ENCODE results near the gene BUB1B.
A peak's percentile ranks its signal among the peaks of the same experiment; 100 is the strongest.
"Not testable (repeated sequence)": the region's sequence is repeated elsewhere in the genome, so short reads cannot be mapped to it uniquely, and the experiment has no call there.

The BUB1B gene

GRCh38 chr15:40137303-40138200 lies 23.3 kb upstream of the BUB1B start:
- no peak for DNase-seq (ENCODE audit: low spot score)

- DNase-seq (ENCODE audit: low spot score), result not testable (repeated sequence)
These were observed 22.7 kb upstream of the BUB1B start for GRCh38 chr15:40138201-40138570.

DNA sequence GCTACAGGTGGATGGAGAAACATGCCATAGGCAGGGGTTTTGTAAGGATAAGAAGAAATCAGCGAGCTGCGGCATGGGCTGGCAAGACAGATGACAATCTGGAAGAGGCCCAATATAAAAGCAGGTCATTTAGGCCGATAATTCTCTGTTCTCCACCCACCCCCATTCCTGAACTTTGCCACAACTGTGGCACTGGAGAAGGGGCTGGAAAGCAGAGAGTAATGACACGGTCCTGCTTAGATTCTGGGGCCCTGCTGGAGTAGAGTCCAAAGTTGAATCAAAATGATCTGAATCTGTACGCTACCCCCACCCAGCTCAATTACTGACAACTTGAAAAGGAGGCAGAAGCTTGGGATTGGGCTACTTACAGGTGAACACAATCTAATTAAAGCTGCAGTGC lies 18.4 kb upstream of the BUB1B start:
- no peak for DNase-seq (ENCODE audit: low spot score)

- peak; percentile 30 for DNase-seq (ENCODE audit: low spot score)
These were observed 14.8 kb upstream of the BUB1B start for GRCh38 chr15:40146037-40146436.

DNA sequence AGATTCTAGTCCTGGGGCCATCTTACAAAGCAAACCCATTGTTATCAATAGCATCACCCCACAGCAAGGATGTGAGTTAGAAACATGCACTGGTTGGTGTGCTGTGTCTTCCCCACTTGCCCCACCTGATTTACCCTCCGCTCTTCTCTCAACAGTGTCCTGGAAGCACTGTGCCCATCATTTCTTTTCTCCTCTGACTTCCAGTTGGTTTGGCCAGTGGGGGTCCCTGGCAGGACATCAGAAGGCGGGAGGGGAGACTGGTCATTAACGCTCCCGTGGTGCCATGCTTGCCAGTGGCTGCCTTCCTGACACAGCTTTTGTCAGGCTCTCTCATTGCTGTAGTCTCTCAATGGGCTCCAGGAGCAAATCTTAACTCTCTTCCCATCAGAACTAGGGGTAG lies 11.5 kb upstream of the BUB1B start:
- DNase-seq (ENCODE audit: low spot score), result no peak

- no peak for DNase-seq (ENCODE audit: low spot score)
These were observed 10.5 kb upstream of the BUB1B start for GRCh38 chr15:40150163-40150925.

DNA sequence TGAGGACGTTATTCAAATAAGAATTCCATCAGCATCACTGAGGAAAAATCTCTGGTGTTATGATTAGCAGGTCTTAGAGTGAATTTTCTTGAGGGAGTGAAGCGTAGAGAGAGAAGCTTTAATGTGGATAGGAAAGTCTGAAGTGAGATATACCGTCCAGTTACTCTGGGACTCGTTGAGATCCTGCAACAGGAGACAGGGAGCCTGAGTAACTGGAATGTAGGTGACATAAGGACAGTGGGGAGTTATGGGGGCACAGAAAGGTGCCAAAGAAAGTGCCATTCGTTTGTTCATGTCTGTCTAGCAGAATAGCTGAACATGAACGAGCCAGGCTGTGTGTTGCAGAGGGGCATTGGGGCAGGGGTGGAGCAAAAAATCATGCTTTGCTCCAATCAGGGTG lies 9.4 kb upstream of the BUB1B start:
- DNase-seq (ENCODE audit: low spot score), result no peak

DNA sequence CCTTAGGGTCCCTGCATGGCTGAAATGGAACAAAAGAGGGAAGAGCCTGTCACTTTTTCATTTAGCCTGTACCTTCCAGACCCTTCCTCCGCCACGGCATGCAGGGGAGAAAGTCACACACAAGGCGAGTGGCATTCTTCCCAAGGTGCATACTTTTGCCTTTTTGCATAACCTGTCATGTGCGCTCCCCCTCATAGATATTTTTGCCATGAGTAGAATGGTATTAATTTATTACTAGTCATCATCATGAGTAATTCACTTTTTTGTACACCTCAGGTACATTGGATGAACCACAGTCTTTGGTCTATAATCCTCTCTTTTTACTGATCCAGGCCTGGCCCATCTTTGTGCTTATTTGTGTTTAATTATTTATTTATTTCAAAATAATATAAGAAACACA lies 8.9 kb upstream of the BUB1B start:
- DNase-seq (ENCODE audit: low spot score), result no peak

DNA sequence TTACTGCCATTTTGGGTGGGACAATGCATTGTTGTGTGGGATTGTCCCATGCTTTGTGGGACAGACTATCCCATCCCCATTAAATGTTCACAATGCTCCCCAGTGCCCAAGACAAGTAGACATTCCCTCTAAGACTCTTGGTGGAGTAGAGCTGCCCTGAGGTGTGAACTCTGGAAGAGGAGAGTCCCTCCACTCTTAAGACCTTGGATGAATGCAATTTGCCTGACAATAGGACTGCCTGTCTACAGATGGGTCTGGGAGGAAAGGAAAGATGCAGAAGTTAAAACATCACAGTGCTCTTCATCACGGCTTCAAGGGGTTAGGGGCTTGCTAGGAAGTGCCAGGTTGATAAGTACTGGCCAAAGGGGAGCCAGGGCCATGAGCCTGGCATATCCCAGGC lies 6.0 kb upstream of the BUB1B start:
- not testable (repeated sequence) for DNase-seq (ENCODE audit: low spot score)

DNA sequence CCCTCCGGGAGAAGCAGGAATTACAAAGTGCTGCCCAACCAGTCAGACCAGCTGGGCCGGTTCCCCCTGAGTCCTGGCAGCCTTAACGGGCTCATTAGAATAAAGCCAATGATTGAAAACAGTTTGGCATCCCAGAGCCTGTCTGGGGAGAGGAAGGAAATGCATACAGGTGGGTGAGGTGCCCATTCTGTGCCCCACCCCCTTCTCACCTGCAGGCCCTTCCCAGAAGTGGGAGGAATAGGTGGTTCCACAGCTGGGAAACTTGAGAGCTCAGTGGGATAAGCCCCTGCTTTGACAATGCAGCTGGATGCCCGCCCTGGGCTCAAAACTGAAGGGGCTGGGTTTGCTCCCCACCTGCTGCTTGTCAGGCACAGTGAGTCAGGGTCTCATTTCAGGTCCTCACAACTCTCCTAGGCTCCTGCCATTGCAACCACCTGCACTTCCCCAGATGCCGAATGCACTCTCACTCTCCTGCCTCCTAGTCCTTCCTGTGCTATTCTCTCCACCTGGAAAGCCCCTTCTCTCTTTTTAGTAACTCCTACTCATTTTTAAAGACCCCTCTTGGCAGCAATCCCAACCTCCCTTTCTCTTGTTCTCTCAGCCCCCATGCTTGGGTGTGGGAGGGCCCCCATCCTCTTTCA lies 5.5 kb upstream of the BUB1B start:
- DNase-seq (ENCODE audit: low spot score), result no peak

DNA sequence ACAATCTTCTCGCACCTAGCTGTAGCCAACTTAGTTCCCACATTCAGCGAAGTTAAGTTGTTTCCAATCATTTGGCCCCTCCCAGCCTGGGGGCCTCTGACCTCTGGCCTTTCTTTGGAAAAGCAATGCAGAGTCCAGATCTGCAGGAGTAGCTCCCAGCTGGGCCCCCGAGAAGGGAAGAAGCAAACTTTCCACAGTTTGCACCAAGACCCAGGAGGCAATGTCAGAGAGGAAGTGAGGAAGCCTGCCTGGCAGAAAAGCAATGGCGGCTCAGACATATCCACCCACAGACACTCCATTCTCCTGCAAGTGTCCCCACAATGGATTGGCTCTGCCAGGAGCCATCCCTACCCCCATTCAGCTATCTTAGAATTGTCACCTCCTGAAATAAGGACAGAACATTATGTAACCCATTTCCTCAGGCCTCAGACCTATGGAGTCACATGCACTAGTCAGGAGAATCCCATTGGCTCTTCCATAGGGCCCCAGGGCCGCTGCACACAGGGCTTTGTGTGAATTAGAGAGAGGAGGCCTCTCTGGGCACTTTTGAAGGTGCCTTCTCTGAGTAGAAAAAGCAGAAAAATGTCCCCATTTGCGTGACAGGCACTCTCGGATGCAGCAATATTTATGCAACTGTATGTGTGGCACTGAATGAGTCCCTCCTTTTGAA lies 3.0 kb upstream of the BUB1B start:
- no peak for DNase-seq (ENCODE audit: low spot score)

DNA sequence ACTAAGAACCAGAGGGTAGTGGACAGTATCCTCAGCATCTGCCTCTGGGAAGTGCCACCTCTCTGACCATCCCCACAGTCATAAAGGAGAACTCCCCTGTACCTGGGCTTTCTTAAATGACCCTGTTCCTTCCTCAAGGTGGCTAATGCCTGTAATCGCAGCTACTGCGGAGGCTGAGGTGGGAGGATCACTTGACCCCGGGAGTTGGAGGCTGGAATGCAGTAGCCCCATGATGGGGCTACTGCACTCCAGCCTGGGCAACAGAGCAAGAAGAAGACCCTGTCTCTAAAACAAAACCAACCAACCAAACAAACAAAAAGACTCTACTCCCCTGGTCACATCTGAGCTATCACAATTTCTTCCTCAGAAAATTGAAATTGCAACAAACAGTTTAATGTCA lies 848 bp upstream of the BUB1B start:
- DNase-seq (ENCODE audit: low spot score), result no peak

GRCh38 chr15:40161693-40162391 lies 973 bp downstream of the BUB1B start:
- DNase-seq (ENCODE audit: low spot score), result no peak

DNA sequence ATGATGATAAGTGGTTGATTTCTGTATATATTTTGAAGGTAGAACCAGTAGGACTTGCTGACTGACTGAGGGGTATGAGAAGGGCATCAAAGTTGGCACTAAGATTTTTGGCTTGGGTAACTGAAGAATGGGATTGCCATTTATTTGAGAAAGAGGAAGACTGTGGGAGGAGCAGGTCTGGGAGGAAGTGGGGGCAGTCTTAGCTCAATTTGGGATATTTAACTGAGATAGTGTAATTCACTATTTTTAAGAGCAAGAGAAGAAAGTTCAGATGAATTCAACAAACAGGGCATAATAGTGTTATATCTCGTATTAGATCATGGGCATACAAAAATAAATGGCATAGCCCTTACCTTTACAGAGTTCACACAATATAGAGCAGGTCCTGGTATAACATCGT lies 1.7 kb downstream of the BUB1B start:
- DNase-seq (ENCODE audit: low spot score), result no peak

DNA sequence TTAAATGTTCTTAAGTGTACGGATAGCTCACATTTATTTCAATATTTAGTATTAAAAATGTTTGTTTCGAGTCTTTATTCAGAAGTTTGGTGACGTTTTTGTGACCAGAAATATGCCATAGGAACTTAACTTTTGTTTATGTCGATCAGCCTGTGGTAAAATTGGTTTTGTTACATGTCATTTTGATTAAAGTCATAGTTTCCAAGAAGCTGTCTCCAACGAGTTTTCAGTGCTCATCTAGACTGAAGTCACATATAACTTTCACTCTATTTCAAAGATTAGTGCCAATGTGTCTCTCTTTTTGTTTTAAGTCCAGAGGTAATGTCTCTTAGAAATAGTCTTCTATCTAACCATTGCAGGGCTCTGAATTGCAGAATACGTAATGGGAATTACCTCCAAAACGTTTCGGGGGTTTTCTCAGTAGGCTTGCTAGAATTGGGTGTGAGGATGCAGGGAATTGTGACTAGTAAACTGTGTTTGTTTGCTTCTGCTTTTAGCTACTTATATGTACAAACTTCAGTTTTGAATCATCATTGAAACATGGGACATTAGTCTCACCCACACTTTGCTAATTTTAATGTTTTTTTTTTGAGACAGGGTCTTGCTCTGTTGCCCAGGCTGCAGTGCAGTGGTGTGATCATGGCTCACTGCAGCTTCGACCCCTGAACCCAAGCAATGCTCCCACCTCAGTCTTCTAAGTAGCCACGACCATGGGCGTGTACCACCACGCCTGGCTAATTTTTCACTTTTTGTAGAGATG lies 3.0 kb downstream of the BUB1B start:
- DNase-seq (ENCODE audit: low spot score), result no peak

DNA sequence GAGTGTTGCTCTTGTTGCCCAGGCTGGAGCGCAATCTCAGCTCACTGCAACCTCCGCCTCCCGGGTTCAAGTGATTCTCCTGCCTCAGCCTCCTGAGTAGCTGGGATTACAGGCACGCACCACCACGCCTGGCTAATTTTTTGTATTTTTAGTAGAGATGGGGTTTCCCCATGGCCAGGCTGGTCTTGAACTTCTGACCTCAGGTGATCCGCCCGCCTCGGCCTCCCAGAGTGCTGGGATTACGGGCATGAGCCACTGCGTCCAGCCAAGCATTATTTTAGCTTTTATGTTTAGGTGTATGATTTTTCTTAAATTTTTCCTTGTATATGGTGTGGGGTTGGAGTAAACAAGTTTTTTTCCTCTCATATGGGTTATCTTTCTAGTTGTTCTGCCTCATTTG lies 6.5 kb downstream of the BUB1B start:
- DNase-seq (ENCODE audit: low spot score), result not testable (repeated sequence)

GRCh38 chr15:40175160-40175559 lies 14.3 kb downstream of the BUB1B start:
- no peak for DNase-seq (ENCODE audit: low spot score)

GRCh38 chr15:40182358-40183029 lies 21.6 kb downstream of the BUB1B start:
- no peak for DNase-seq (ENCODE audit: low spot score)

GRCh38 chr15:40183636-40184463 lies 23.0 kb downstream of the BUB1B start:
- no peak for DNase-seq (ENCODE audit: low spot score)
